ENCODE measurements around the gene ADD1. TPM values are rescaled to one million over a fixed set of nuclear protein-coding genes. Genes with fewer than 3 reads are reported as not detected.

The ADD1 gene
- total and polyA plus RNA-seq, 2 of the 13 experiments (the other 11 are each of a cell fraction or from before 2014, with no cell fraction given): 73.9 to 122 TPM

DNA sequence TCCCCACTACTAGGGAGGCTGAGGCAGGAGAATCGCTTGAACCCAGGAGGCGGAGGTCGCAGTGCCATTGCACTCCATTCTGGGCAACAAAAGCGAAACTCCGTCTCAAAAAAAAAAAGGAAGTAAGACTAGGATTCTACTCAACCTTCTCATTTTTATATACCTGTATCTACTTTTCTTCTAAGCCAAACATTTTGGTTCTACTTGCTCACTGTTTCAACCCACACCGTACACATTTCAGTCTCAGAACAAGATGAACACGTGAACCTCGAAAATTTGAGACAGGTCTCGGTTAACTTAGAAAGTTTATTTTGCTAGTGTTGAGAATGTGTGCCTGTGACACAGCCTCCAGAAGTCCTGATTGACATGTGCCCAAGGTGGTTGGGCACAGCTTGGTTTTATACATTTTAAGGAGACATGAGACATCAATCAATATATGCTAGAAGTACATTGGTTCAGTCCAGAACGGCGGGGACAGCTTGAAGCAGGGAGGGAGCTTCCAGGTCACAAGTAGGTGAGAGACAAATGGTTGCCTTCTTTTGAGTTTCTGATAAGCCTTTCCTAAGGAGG lies 3.7 kb downstream of the ADD1 start:
- WGBS (ENCODE audit: low lambda C conversion rate): 92% methylated on average over 11 of the region's 11 CpGs
- peaks cover 75% of the 10 kb centered on the region for H3K4me1 ChIP-seq (ENCODE audit: insufficient read depth, low read length)
- no peak for FAIRE-seq
- TF ChIP-seq, protein P1, sequence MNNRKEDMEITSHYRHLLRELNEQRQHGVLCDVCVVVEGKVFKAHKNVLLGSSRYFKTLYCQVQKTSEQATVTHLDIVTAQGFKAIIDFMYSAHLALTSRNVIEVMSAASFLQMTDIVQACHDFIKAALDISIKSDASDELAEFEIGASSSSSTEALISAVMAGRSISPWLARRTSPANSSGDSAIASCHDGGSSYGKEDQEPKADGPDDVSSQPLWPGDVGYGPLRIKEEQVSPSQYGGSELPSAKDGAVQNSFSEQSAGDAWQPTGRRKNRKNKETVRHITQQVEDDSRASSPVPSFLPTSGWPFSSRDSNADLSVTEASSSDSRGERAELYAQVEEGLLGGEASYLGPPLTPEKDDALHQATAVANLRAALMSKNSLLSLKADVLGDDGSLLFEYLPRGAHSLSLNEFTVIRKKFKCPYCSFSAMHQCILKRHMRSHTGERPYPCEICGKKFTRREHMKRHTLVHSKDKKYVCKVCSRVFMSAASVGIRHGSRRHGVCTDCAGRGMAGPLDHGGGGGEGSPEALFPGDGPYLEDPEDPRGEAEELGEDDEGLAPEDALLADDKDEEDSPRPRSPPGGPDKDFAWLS (CRISPR knock-in tag; IDR thresholded peaks at IDR 0.05; ENCODE audit: borderline replicate concordance): no peak
- TF ChIP-seq SNAPC4 (CRISPR knock-in tag; IDR thresholded peaks at IDR 0.05): no peak
- TF ChIP-seq ZNF598 (CRISPR knock-in tag; IDR thresholded peaks at IDR 0.05; ENCODE audit: borderline replicate concordance): no peak
- TF ChIP-seq HOXA9 (CRISPR knock-in tag; IDR thresholded peaks at IDR 0.05; ENCODE audit: borderline replicate concordance): no peak
- no peak for TF ChIP-seq RCOR2 (CRISPR knock-in tag; IDR thresholded peaks at IDR 0.05)
- no peak for TF ChIP-seq ZBTB40 (IDR thresholded peaks at IDR 0.05)
- TF ChIP-seq ZBTB40 (CRISPR knock-in tag; IDR thresholded peaks at IDR 0.05): no peak
- no peak for TF ChIP-seq BORCS8-MEF2B (CRISPR knock-in tag; IDR thresholded peaks at IDR 0.05)

More for the DNA sequence above, 3.7 kb downstream of the ADD1 start:
- intact Hi-C loops (cut with micrococcal nuclease; ENCODE audit: unreplicated experiment): no loop called here
- Histone ChIP-seq H3K4me2 (ENCODE audit: low read depth, low read length) (no peak overlapping the region), H3K27ac (ENCODE audit: extremely low read length, insufficient read depth, low read length) (no peak overlapping the region), H3K9ac (ENCODE audit: insufficient read depth, low read depth, low read length) (no peak overlapping the region), H3K9me3 (ENCODE audit: low read length) (no peaks in the 10 kb centered on the region), H3K36me3 (replicated peaks in 1 of 2; ENCODE audit: control insufficient read depth in 1 of 2, insufficient read depth in 2 of 2, low read length in 2 of 2) (no peaks in the 10 kb centered on the region), H3K27me3 (ENCODE audit: control insufficient read depth in 1 of 2, insufficient read depth in 2 of 2, low read length in 2 of 2) (no peaks in the 10 kb centered on the region; a peak in 1 of 5 replicates), H2AFZ (ENCODE audit: low read length) (no peak overlapping the region), H4K20me1 (ENCODE audit: insufficient read depth, low read length) (peaks cover 47% of the 10 kb centered on the region), H3K79me2 (ENCODE audit: insufficient read depth, low read length) (peaks cover 77% of the 10 kb centered on the region), H3K4me3 (replicated peaks in 1 of 3; ENCODE audit: insufficient read depth in 1 of 3, low read depth in 2 of 3, low read length in 3 of 3) (no peak overlapping the region)
- no peak for ATAC-seq
- BruUV-seq (replicated peaks): no TSS peak
- no peak for DNase-seq (ENCODE audit: low spot score)
- ChIA-PET POLR2A (no interaction called here), CTCF (ENCODE audit: low intra/inter-chr PET ratio, low total read pairs) (no interaction called here)
- in situ Hi-C loops (cut with HindIII; ENCODE audit: extremely low pct_ligation_motif_present, low pct_unique_long_range_greater_than_20kb): no loop called here
